ENCODE measurements around the gene SLC25A13.

DNA sequence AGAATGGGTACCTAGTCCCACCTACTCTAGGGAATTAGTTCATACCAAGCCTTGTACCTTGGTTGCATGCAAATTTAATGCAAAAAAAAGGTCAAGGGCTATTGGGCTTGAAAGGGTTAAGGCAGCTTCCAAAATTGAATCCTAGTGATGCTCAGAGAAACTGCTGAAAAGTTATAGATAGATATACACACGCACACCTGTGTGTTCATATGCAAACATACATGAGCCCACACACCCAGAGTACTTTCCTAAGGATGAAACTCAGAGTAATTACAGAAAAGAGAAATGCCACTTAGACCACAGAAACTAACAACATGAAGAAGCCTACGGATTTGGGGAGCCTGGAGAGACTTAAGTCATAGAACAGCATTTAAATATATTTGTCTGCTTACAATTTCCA lies 1.5 kb downstream of the SLC25A13 start:
- TF ChIP-seq EZH2 (IDR thresholded peaks at IDR 0.05; ENCODE audit: insufficient read depth, poor library complexity, severe bottlenecking) (no peak), EZH2phosphoT487 (IDR thresholded peaks at IDR 0.05; ENCODE audit: insufficient read depth, low read depth) (no peak)
